ENCODE measurements around the gene SMIM1.

Gene SMIM1

DNA sequence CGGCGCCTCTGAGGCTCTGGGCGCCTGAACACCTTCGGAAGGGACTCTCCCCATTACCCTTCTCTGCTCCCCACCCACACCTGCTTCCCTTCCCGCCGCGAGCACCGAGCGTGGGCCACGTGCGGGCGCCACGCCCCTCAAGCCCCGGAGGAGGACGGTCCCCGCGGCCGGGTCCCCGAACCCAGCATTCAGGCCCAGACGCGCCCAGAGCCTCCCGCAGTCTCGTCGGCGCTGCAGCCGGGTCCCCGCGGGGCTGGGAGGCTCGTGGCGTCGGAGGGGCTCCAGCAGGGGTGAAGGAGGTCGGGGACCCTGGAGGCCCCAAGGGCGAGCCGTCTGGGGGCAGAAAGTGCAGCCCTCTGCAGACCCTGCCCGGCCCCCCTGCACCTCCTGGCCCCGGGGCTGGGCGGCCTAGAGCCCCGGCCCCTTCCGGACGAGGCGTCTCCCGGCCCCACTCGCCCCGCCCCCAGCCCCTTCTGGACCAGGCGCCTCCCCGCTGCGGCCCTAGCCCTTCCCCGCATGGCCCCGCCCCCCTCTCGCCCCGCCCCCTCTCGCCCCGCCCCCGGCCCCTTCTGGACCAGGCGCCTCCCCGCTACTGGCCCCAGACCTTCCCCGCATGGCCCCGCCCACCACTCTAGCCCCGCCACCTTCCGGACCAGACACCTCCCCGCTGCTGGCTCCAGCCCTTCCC is 378 bp upstream of the SMIM1 start:
- peak; percentile 83 for DNase-seq (ENCODE audit: low read depth)
- peak overlapping the region; percentile 44 for H3K4me3 ChIP-seq (ENCODE audit: low read length)
- TF ChIP-seq, protein P1, sequence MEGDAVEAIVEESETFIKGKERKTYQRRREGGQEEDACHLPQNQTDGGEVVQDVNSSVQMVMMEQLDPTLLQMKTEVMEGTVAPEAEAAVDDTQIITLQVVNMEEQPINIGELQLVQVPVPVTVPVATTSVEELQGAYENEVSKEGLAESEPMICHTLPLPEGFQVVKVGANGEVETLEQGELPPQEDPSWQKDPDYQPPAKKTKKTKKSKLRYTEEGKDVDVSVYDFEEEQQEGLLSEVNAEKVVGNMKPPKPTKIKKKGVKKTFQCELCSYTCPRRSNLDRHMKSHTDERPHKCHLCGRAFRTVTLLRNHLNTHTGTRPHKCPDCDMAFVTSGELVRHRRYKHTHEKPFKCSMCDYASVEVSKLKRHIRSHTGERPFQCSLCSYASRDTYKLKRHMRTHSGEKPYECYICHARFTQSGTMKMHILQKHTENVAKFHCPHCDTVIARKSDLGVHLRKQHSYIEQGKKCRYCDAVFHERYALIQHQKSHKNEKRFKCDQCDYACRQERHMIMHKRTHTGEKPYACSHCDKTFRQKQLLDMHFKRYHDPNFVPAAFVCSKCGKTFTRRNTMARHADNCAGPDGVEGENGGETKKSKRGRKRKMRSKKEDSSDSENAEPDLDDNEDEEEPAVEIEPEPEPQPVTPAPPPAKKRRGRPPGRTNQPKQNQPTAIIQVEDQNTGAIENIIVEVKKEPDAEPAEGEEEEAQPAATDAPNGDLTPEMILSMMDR (IDR thresholded peaks at IDR 0.05; ENCODE audit: insufficient read depth, low read depth, low read length, missing control alignments) = no peak

DNA sequence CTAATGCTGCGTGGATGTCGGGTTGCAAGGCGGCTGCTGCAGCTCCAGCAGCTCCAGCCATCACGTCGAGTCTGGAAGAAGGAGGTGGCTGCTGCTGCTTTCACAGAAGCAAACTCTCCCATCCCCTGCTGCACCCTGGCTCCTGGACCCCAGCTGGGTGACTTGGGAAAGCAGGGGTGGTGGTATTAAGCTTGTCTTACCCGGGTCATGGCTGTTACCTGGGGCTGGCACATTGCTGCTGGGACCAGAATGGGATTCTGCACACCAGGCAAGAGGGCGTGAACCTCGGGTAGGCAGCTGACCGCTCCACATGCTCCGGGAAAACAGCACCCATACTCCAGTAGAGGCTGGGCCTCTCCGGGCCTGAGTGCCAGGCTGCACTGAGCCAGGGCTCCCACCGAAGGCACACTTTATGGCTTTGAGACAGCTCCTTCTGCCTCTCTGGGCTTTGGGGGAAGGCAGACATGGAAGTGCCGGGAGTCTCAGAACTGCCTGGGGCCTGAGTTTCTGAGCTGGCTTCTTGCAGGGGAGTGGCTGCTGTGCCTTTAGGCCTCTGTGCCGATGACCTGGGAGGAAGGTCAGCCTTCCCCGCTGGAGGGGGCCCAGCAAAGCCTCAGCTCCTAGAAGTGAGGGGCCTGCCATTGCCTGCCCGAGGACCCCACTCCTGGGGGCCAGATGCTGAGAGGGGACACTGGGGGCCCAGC is 1.2 kb downstream of the SMIM1 start:
- TF ChIP-seq, protein P1 (IDR thresholded peaks at IDR 0.05; ENCODE audit: insufficient read depth, low read depth, low read length, missing control alignments) = no peak
- no peak overlapping the region for H3K4me3 ChIP-seq (ENCODE audit: low read length)

DNA sequence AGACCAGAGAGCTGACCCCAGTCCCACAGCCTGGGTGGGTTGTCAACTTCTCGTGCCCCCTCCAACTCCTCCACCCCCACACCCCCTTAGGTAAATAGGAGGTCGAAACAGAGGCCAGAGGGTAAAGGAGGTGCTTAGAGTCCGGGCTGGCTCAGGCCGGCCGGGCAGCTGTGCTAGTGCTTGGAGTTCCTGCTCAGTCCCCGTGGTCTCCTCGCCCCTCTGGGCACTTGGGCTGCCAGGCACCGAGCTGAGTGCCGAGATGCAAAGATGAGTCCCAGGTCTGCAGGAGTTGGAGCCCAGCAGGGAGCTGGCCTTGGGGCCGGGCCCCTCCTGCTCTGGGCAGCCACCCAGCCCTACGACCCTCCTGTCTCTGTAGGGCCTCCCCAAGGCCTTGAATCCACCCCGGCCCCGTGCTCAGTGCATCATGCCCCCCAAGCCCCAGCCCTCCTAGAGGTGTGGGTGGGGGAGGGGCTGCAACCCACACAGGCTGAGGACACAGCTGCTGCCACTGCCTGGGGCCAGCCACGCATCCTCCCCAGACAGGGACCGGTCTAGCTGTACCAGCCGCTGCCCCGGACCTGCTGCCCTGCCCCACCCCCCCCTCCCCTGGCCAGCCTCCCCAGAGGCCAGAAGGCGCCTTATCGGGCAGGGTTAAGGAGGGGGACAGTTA is 1.9 kb downstream of the SMIM1 start:
- no peak overlapping the region for H3K4me3 ChIP-seq (ENCODE audit: low read length)
- TF ChIP-seq, protein P1 (IDR thresholded peaks at IDR 0.05; ENCODE audit: insufficient read depth, low read depth, low read length, missing control alignments) = no peak
- DNase-seq (ENCODE audit: low read depth) = no peak

More for the DNA sequence above, 1.2 kb downstream of the SMIM1 start:
- DNase-seq (ENCODE audit: low read depth) = no peak

DNA sequence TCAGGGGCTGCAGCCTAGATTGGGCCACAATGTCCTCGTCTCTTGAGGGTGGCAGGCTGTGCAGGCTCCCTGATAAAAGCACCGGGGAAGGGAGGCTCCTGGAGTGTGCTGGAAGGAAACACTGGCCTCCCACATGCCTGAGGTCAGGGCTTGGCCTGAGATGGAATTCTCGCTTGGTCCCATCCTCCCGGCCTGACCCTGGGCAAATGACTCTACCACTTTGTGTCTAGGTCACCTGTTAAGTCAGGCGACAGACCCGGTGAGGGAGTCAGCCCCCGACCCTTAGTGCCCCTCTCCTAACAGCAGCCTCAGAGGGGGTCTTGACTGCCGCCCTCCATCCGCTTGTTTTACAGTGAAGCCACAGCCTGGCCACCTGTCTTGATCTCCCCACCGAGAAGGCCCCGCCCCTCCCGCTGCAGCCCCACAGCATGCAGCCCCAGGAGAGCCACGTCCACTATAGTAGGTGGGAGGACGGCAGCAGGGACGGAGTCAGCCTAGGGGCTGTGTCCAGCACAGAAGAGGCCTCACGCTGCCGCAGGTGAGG is 2.5 kb downstream of the SMIM1 start:
- TF ChIP-seq, protein P1 (IDR thresholded peaks at IDR 0.05; ENCODE audit: insufficient read depth, low read depth, low read length, missing control alignments) = no peak
- no peak for DNase-seq (ENCODE audit: low read depth)
- H3K4me3 ChIP-seq (ENCODE audit: low read length) = no peak overlapping the region

DNA sequence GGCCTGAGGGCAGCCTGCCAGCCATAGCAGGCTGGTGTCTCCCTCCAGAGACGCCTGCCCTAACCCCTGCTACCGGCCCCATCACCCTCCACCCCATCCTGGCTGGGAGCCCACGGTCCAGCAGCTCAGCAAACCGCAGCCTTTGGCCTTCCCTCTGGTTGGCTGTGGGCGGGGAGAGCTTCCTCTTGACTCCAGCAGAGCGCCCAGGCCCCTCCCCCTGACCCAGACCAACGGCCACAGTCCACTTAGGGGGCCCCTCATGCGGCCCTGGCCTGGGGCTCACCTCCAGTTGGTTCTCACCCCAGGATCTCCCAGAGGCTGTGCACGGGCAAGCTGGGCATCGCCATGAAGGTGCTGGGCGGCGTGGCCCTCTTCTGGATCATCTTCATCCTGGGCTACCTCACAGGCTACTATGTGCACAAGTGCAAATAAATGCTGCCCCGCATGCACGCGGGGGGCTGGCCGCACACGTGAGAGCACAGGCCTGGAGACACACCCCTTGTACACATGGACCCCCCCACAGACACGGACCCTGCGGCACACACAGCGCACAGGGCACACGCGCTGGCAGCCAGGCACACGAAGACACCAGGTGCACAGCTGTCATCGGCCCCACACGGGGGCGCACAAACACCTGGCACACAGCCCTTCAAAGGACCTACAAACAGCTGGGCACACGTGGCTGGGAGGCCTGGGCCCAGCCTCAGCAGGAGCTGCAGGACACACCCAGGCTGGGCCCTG is 3.1 kb downstream of the SMIM1 start:
- H3K4me3 ChIP-seq (ENCODE audit: low read length) = no peak overlapping the region
- TF ChIP-seq, protein P1 (IDR thresholded peaks at IDR 0.05; ENCODE audit: insufficient read depth, low read depth, low read length, missing control alignments) = peak; percentile 62
- DNase-seq (ENCODE audit: low read depth) = peak; percentile 79

DNA sequence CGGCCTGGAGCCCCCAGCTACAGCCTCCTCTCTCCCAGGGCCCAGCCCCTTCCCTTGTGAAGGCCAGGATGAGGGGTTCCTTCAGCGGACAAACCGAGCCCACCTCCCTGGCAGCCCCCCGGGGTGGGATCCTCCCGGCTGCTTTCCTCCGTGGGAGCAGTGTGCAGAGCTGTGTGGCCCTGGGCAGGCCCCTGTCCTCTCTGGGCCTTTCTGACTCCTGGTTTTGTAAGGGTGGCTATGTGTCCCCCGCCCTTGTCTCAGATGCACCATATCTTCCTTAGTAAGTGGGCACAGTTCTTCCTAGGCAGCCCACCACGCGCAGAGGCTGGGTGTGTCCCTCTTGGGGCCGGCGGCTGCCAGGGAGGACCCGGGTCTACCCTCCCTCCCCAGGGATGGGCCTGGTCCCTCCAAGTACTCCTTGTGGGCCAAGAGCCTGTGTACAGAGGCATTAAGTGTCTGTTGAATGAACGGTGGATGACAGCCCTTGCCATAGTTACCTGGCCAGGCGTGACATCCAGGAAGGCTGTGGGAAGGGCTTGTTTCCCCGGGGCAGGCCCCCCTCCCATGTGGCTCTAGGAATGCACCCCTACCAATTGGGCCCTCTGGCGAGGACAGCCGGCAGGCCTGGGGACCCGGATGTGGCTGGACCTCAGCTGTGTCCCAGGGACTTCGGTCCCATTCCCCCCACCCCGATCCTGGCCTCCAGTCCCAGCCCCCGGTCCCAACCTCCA is 3.8 kb downstream of the SMIM1 start:
- H3K4me3 ChIP-seq (ENCODE audit: low read length) = no peak overlapping the region
- TF ChIP-seq, protein P1 (IDR thresholded peaks at IDR 0.05; ENCODE audit: insufficient read depth, low read depth, low read length, missing control alignments) = no peak

More for the DNA sequence above, 3.8 kb downstream of the SMIM1 start:
- no peak for DNase-seq (ENCODE audit: low read depth)

Measured in epithelial cell of esophagus (primary cell).